Measurements from ENCODE around the gene GPR83. TPM values are rescaled to one million over a fixed set of nuclear protein-coding genes. Genes with fewer than 3 reads are reported as not detected.

Gene GPR83
- total RNA-seq = 0.41 TPM

DNA sequence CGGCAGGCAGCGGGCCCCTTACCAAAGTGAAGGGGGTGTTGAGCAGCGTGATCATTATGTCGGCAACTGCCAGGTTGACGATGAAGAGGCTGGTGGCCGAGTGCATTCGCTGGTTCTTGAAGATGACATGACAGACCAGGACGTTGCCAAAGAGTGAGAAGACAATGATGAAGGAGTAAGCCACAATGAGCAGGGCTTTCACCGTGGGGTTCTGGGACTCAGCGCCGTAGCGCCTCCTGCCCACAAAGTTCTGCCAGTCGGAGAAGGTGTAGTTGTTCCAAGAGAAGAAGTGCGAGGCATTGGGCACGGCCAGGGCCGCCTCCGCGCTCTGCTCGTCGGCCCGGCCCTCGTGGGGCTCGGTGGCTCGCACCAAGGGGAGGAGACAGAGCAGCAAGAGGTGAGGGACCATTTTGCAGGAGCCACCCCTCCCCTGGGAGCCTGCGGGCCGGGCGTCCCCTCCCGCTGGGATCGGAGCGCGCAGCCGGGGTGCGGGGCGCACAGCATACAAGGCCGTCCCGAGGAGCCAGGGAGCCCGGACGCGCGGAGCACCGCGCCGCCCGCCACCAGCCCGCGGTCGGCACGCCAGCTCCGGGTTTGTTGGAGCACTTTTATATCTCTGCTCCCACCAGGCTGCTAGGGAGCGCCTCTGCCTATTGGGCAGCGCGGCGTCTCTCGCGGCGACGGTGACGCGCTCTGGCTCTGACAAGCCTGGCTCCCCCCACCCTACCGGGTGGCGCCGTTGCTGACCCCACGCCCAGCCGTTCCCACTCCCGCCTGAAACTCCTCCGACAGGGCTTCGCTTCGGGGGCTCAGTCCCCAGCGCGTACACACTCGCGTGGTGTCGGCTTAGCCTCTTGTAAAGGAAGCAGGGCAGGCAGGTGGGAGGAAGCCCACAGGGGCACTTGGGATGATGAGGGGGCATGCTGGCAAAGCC lies at the start of gene GPR83:
TSS of gene GPR83 (minus strand) at position 581 of the 934 bp plus-strand sequence. CDS start at position 409, 172 bp downstream.

Other genes with a start within 250 kb of the GPR83 start
- not detected for gene IZUMO1R, start 96.8 kb downstream of the GPR83 start, total RNA-seq
- gene MRE11, start 92.4 kb upstream of the GPR83 start, total RNA-seq = 22.6 TPM
- 10.1 TPM for gene ANKRD49, start 92.6 kb upstream of the GPR83 start, total RNA-seq
- gene C11orf97, start 111.0 kb upstream of the GPR83 start, total RNA-seq = 0.53 TPM
- 12.4 TPM for gene FUT4, start 142.5 kb upstream of the GPR83 start, total RNA-seq
- 5.1 TPM for gene PIWIL4, start 165.9 kb upstream of the GPR83 start, total RNA-seq

Measured in metanephros (tissue), 1 donor.